Heart right ventricle (tissue), 16 donors: ENCODE results near the gene KIRREL1. TPM values are rescaled to one million over a fixed set of nuclear protein-coding genes. Genes with fewer than 3 reads are reported as not detected.

Source experiments
- ATAC-seq, 8 donors: fragments of 200-7000 bp; cut with Tn5 transposase; one replicate each; pipeline ENCODE4 v1.9.1; 2020; ENCODE audit warnings: mild to moderate bottlenecking in 8 of 8, moderate library complexity in 8 of 8, moderate number of reproducible peaks in 1 of 8
- DNase-seq, 2 donors: peaks; one replicate each; pipeline ENCODE4 v3.0.0-alpha.2; 2020
- H3K27ac ChIP-seq, 10 donors: fragments of 200-600 bp; sonication (generic) in 2 of 10; one replicate each; pipeline versions ENCODE4 v1.5.0 to v1.8.0; 2020 to 2022; ENCODE audit warnings: mild to moderate bottlenecking in 3 of 10
- H3K27me3 ChIP-seq, 7 donors: fragments of 200-600 bp; one replicate each; pipeline ENCODE4 v1.8.0; 2021 to 2022; ENCODE audit warnings: mild to moderate bottlenecking in 2 of 7
- H3K36me3 ChIP-seq, 9 donors: fragments of 200-600 bp; sonication (generic) in 1 of 9; one replicate each; pipeline versions ENCODE4 v1.5.0 to v1.8.0; 2020 to 2022; ENCODE audit warnings: mild to moderate bottlenecking in 2 of 9
- H3K4me1 ChIP-seq, 9 donors: fragments of 200-600 bp; sonication (generic) in 1 of 9; one replicate each; pipeline versions ENCODE4 v1.5.0 to v1.8.0; 2020 to 2022; ENCODE audit warnings: mild to moderate bottlenecking in 4 of 9
- H3K4me3 ChIP-seq, 10 donors: fragments of 200-600 bp; sonication (generic) in 2 of 10; one replicate each; pipeline versions ENCODE4 v1.5.0 to v1.8.0; 2020 to 2022; ENCODE audit warnings: mild to moderate bottlenecking in 7 of 10, moderate library complexity in 2 of 10
- H3K9me3 ChIP-seq, 11 donors: fragments of 200-600 bp in 10 of 11; sonication (generic) in 2 of 11; one replicate each; pipeline versions ENCODE4 v1.5.0 to v1.8.0; 2013 to 2022; ENCODE audit warnings: mild to moderate bottlenecking in 2 of 11, control low read depth in 1 of 11, moderate library complexity in 1 of 11
- WGBS, 2 donors: extraction: QIAGEN DNeasy Blood & Tissue Kit; methylation state at CpG; one replicate each; pipeline ENCODE4 v1.1.7; 2013; ENCODE audit warnings: inconsistent platforms in 1 of 2; 5-methylcytosine and 5-hydroxymethylcytosine counted together
- intact Hi-C, 10 donors: fragments of 100-400 bp; cut with DNase I; formaldehyde crosslinking; loops; one replicate each; pipeline versions ENCODE4 v1.11.1 to v1.14.2; 2022
- polyA plus RNA-seq, 2 donors: library from polyadenylated mRNA; stranded (reverse); fragments of 200-250 nt; gene quantifications; one replicate each; pipeline ENCODE4 v1.2.3, GENCODE V29; 2013
- total RNA-seq, 10 donors: library from RNA; stranded (reverse); fragmentation: NEBNext Ultra II Directional in 3 of 10; extraction: Animal tissue kit (Norgen Biotek cat#: 25700) in 3 of 10; gene quantifications; one replicate each; pipeline versions ENCODE4 v1.2.1 to v1.2.4, GENCODE V29; 2021 to 2023
- TF ChIP-seq, protein P1 (sequence below), 9 donors: fragments of 200-600 bp; sonication (generic) in 2 of 9; IDR thresholded peaks; one replicate each; pipeline versions ENCODE4 v1.5.0 to v1.8.0; 2021 to 2022; ENCODE audit warnings: antibody characterized with exemption in 9 of 9, mild to moderate bottlenecking in 5 of 9, moderate library complexity in 1 of 9
- donor health status: Arrhythmogenic right ventricular cardiomyopathy.
- donor health status: ischemic (EF 13 %, LVEDD 7.1; RV severe dilation, severe dysfunction).
- donor health status: healthy with polysubstance abuse.
- donor health status: DM: no; HTN: yes; CAD: no.
- donor health status: DM: no; HTN: no; CAD: no.
- donor health status: ischemic (EF 25% LVEDD 6.9; RV normal size, moderate dysfunction).
- donor health status: ischemic (EF 25% LVEDD 5.7; RV mildly dilated, moderate dysfunction).
- donor health status: healthy.
- donor health status: DM: yes; HTN: yes; CAD: no.
- donor health status: Ischemic cardiomyopathy.
- donor health status: ischemic (EF 35%, LVEDD 5.7; RV mildly dilated, moderate dysfunction).
- donor health status: nonischemic (EF 11% LVEDD 7.7; RV severe dilation, severe dysfunction).
- donor health status: DM: yes; HTN: yes; CAD: no.
- donor health status: PGD.
- donor health status: ischemic (EF 29% LVEDD 5.4; RV normal size, mild dysfunction).
- donor health status: nonischemic (EF 23%, LVEDD 6.1; RV moderate dilation, normal function).

The KIRREL1 gene
- total and polyA plus RNA-seq, 12 donors = 4.1 to 14.7 (median 7.4) TPM

DNA sequence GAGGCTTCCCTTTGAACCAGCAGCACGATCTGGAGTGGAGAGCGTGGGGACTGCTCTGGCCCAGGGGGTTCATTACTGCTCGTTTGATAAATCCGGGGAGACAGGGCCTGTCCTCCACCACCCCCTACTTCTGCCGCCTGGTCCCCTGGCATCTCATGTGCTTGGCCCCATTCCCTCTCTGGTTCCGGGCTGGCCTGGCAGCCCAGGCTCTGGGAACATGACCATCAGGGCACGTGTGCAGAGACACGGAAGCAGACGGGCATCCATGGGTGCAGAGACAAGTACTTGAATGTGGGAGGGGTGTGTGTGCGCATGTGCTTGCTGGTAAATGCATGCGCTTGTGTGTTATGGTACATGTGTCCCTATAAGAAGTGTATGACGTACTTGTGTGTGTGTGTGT, 75.5 kb downstream of the KIRREL1 start:
- H3K27me3 ChIP-seq = no peaks in the 10 kb centered on the region
- H3K4me1 ChIP-seq = peaks cover 2 to 69% (median 14%) of the 10 kb centered on the region in 9 donors
- intact Hi-C loops = no loop called here
- TF ChIP-seq, protein P1, sequence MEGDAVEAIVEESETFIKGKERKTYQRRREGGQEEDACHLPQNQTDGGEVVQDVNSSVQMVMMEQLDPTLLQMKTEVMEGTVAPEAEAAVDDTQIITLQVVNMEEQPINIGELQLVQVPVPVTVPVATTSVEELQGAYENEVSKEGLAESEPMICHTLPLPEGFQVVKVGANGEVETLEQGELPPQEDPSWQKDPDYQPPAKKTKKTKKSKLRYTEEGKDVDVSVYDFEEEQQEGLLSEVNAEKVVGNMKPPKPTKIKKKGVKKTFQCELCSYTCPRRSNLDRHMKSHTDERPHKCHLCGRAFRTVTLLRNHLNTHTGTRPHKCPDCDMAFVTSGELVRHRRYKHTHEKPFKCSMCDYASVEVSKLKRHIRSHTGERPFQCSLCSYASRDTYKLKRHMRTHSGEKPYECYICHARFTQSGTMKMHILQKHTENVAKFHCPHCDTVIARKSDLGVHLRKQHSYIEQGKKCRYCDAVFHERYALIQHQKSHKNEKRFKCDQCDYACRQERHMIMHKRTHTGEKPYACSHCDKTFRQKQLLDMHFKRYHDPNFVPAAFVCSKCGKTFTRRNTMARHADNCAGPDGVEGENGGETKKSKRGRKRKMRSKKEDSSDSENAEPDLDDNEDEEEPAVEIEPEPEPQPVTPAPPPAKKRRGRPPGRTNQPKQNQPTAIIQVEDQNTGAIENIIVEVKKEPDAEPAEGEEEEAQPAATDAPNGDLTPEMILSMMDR (IDR thresholded peaks at IDR 0.05) = no peak
- 62 to 64% methylated on average over 12 of the region's 12 CpGs for WGBS, 2 donors
- no peaks in the 10 kb centered on the region for H3K9me3 ChIP-seq
- H3K27ac ChIP-seq = no peak overlapping the region
- ATAC-seq (peak in 2 of 8 donors; percentile 20 to 22), DNase-seq (no peak)
- no peak overlapping the region for H3K4me3 ChIP-seq
- H3K36me3 ChIP-seq = peaks cover 0 to 5% (median 0%) of the 10 kb centered on the region in 9 donors

DNA sequence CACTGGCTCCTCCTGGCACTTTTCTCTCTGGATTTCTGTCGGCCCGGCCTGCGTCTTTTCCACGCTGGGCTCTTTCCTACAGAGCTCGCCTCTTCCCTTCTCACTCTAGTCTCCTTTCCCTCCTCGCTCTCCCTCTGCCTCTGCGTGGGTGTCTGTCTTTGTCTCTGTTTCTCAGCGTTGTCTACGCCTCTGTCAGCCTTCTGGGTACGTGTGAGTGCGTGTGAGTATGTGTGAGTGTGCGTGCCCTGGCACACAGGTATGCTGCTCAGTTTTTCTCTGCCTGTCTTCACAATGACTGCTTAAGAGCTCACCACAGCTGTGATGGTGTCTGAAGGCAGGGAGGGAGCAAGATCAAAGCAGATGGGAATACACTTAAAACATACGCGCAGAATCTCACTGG, 77.7 kb downstream of the KIRREL1 start:
- Histone ChIP-seq H3K9me3 (no peaks in the 10 kb centered on the region), H3K4me1 (peaks cover 2 to 57% (median 14%) of the 10 kb centered on the region in 9 donors), H3K27me3 (no peaks in the 10 kb centered on the region), H3K4me3 (no peak overlapping the region), H3K27ac (no peak overlapping the region), H3K36me3 (peaks cover 0 to 11% (median 0%) of the 10 kb centered on the region in 9 donors)
- TF ChIP-seq, protein P1 (IDR thresholded peaks at IDR 0.05) = no peak
- ATAC-seq (no peak), DNase-seq (no peak)
- intact Hi-C loops = no loop called here
- 52 to 66% methylated on average over 14 of the region's 14 CpGs for WGBS, 2 donors

DNA sequence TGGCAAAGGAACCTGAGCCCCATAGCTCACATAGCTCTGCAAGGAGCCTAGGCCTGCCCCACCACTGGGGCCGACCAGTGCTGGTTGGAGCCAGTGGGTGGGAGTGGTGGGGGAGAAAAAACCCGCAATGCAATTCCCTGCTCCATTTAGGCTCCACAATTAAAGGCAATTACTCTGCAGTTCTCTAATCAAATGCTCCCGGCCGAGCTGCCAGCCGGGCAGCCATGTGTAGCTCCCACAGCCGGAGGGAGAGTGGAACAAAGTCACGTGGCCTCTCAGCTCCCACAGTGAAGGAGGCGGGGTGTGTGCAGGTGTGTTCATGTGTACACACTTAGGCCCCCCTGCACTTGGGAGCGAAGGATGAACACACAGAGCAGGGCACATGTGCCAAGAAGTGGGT, 81.6 kb downstream of the KIRREL1 start:
- no peak for ATAC-seq

DNA sequence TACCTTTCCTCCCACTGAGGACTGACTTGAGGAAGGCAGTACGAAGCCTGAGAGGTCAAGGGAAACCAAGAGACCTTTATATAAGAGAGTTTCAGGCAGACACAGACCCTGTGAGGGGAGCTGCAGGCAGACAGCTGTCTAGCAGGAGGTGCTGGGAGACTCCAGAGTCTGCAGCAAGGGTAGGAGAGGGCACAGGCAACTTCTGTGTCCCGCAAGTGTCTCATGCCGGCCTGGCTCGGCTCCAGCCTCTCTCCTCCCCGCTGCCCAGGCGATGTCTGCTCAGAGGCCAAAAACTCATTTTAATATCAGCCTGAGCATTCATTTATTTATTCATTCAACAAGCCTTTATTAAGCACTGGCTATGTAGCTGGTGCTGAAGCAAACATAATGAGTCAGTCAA, 83.0 kb downstream of the KIRREL1 start:
- no peak overlapping the region for H3K4me3 ChIP-seq
- H3K9me3 ChIP-seq = no peaks in the 10 kb centered on the region
- H3K4me1 ChIP-seq = peaks cover 0 to 6% (median 0%) of the 10 kb centered on the region in 9 donors
- no peak for DNase-seq
- intact Hi-C loops = no loop called here
- peaks cover 0 to 52% (median 0%) of the 10 kb centered on the region in 9 donors for H3K36me3 ChIP-seq
- no peak overlapping the region for H3K27ac ChIP-seq
- ATAC-seq = peak in 1 of 8 donors; percentile 24
- H3K27me3 ChIP-seq = no peaks in the 10 kb centered on the region
- TF ChIP-seq, protein P1 (IDR thresholded peaks at IDR 0.05) = no peak
- WGBS, 2 donors = 47 to 64% methylated on average over 6 of the region's 6 CpGs

More for the DNA sequence above, 81.6 kb downstream of the KIRREL1 start:
- Histone ChIP-seq H3K27me3 (no peaks in the 10 kb centered on the region), H3K27ac (no peak overlapping the region), H3K36me3 (peaks cover 0 to 39% (median 0%) of the 10 kb centered on the region in 9 donors), H3K4me3 (no peak overlapping the region), H3K9me3 (no peaks in the 10 kb centered on the region), H3K4me1 (peaks cover 0 to 19% (median 6%) of the 10 kb centered on the region in 9 donors)
- DNase-seq = no peak
- TF ChIP-seq, protein P1 (IDR thresholded peaks at IDR 0.05) = no peak
- 78% methylated on average over 9 of the region's 9 CpGs for WGBS, 2 donors
- intact Hi-C loops = no loop called here
